Neural progenitor cell (in vitro differentiated cells): ENCODE data around the gene KCNK10. TPM values are rescaled to one million over a fixed set of nuclear protein-coding genes. Genes with fewer than 3 reads are reported as not detected.

Experiments
- DNase-seq: peaks from one replicate; pipeline ENCODE4 v3.0.0-alpha.2; 2016; ENCODE audit warnings: low spot score
- H2AFZ ChIP-seq: fragments of 200-600 bp; sonication (generic); replicated peaks from 2 replicates; pipeline ENCODE4 v1.6.1; 2016; ENCODE audit warnings: antibody characterized with exemption
- H3F3A ChIP-seq: fragments of 200-600 bp; sonication (generic); 2 replicates; pipeline ENCODE4 v1.6.1; 2016; ENCODE audit warnings: antibody characterized with exemption, low read depth
- H3K27ac ChIP-seq: fragments of 200-600 bp; sonication (generic); 2 replicates; pipeline ENCODE4 v1.5.1; 2016; ENCODE audit warnings: mild to moderate bottlenecking
- H3K27me3 ChIP-seq: fragments of 200-600 bp; sonication (generic); 2 replicates; pipeline ENCODE4 v1.6.1; 2016; ENCODE audit warnings: mild to moderate bottlenecking, moderate library complexity
- H3K36me3 ChIP-seq: fragments of 200-600 bp; sonication (generic); 2 replicates; pipeline ENCODE4 v1.5.1; 2016
- H3K4me1 ChIP-seq: fragments of 200-600 bp; sonication (generic); 2 replicates; pipeline ENCODE4 v1.6.1; 2016; ENCODE audit warnings: mixed run types
- H3K4me2 ChIP-seq: fragments of 200-600 bp; sonication (generic); 2 replicates; pipeline ENCODE4 v1.6.1; 2016
- H3K4me3 ChIP-seq: fragments of 200-600 bp; sonication (generic); 2 replicates; pipeline ENCODE4 v1.5.1; 2016
- H3K79me2 ChIP-seq: fragments of 200-600 bp; sonication (generic); 2 replicates; pipeline ENCODE4 v1.6.1; 2016; ENCODE audit warnings: low read depth
- H3K9ac ChIP-seq: fragments of 200-600 bp; sonication (generic); 2 replicates; pipeline ENCODE4 v1.6.1; 2016
- H3K9me3 ChIP-seq: fragments of 200-600 bp; sonication (generic); 2 replicates; pipeline ENCODE4 v1.5.1; 2016; ENCODE audit warnings: low read depth
- H4K20me1 ChIP-seq: fragments of 200-600 bp; sonication (generic); 2 replicates; pipeline ENCODE4 v1.6.1; 2016; ENCODE audit warnings: low read depth
- H3K27ac Mint-ChIP-seq: 3 replicates; pipeline ENCODE4 v1.8.0; 2021; ENCODE audit warnings: mixed read lengths
- H3K27me3 Mint-ChIP-seq: 2 replicates; pipeline ENCODE4 v1.8.0; 2022; ENCODE audit warnings: low read depth, mild to moderate bottlenecking, inconsistent platforms, moderate library complexity, mixed read lengths; ENCODE audit not compliant: insufficient read depth
- H3K36me3 Mint-ChIP-seq: 3 replicates; pipeline ENCODE4 v1.8.0; 2021; ENCODE audit warnings: mixed read lengths
- H3K4me1 Mint-ChIP-seq: 3 replicates; pipeline ENCODE4 v1.8.0; 2021; ENCODE audit warnings: mixed read lengths
- H3K4me3 Mint-ChIP-seq: 3 replicates; pipeline ENCODE4 v1.8.0; 2021; ENCODE audit warnings: mild to moderate bottlenecking, moderate library complexity, mixed read lengths
- H3K9me3 Mint-ChIP-seq: 3 replicates; pipeline ENCODE4 v1.8.0; 2020; ENCODE audit warnings: mixed read lengths
- CTCF ChIP-seq: fragments of 200-600 bp; sonication (generic); IDR thresholded peaks from 2 replicates; pipeline ENCODE4 v1.5.1; 2017; ENCODE audit warnings: antibody characterized with exemption, mild to moderate bottlenecking
- EZH2 ChIP-seq: fragments of 200-600 bp; sonication (generic); IDR thresholded peaks from 2 replicates; pipeline ENCODE4 v1.6.1; 2017; ENCODE audit warnings: antibody characterized with exemption, mild to moderate bottlenecking, moderate library complexity
- EZH2phosphoT487 ChIP-seq: fragments of 200-600 bp; sonication (generic); IDR thresholded peaks from 2 replicates; pipeline ENCODE4 v1.6.1; 2017; ENCODE audit warnings: antibody characterized with exemption
- total RNA-seq: library from RNA; depleted of rRNA; stranded (reverse); fragments of >200 nt; gene quantifications from 2 replicates; pipeline ENCODE4 v1.2.3, GENCODE V29; 2015; ENCODE audit warnings: low replicate concordance

KCNK10 gene
- total RNA-seq, 1 donor from 2014 or later = 6.9 TPM

- H3K27me3 Mint-ChIP-seq = no peaks in the 10 kb centered on the region
- no peak overlapping the region for H2AFZ ChIP-seq
- H3F3A ChIP-seq = peaks cover 13% of the 10 kb centered on the region
- TF ChIP-seq EZH2 = no peak
- TF ChIP-seq CTCF = no peak
- TF ChIP-seq EZH2phosphoT487 = no peak
- no peaks in the 10 kb centered on the region for H3K9me3 Mint-ChIP-seq
- no peaks in the 10 kb centered on the region for H3K9me3 ChIP-seq
- no peak overlapping the region for H3K9ac ChIP-seq
- peaks cover 23% of the 10 kb centered on the region for H3K4me1 Mint-ChIP-seq
- H3K36me3 ChIP-seq = no peaks in the 10 kb centered on the region
- no peak overlapping the region for H3K4me3 Mint-ChIP-seq
- DNase-seq = no peak
- H3K27ac ChIP-seq = no peak overlapping the region
- H4K20me1 ChIP-seq = no peaks in the 10 kb centered on the region
- no peaks in the 10 kb centered on the region for H3K79me2 ChIP-seq
- no peak overlapping the region for H3K4me2 ChIP-seq
- H3K4me3 ChIP-seq = no peak overlapping the region
- no peak overlapping the region for H3K27ac Mint-ChIP-seq
- peaks cover 30% of the 10 kb centered on the region for H3K36me3 Mint-ChIP-seq
- no peaks in the 10 kb centered on the region for H3K27me3 ChIP-seq
- peaks cover 18% of the 10 kb centered on the region for H3K4me1 ChIP-seq
These were observed 71.4 kb downstream of the KCNK10 start for GRCh38 chr14:88251650-88252049.

DNA sequence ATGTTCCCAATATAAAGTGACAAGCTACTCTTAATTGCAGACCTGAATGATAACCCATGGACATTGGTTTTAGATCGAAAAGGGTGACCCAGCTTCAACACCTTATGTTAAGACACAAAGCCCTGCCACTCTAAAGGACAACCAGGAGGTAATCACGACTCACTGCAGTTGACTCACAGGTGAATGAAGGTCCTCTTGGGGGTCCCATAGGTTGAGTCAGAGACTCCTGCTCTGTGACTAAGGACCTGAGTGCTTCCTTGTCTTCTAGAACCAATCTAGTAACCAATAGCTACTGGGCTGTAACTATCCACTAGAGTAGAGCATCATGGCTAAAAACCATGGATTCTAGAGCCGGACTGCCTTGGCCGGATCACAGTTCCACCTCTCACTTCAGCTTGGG, 73.8 kb downstream of the KCNK10 start:
- H4K20me1 ChIP-seq = no peaks in the 10 kb centered on the region
- no peak overlapping the region for H3K4me2 ChIP-seq
- no peaks in the 10 kb centered on the region for H3K9me3 ChIP-seq
- no peak overlapping the region for H3K4me3 ChIP-seq
- Mint-ChIP-seq H3K9me3 (peaks cover 6% of the 10 kb centered on the region), H3K27ac (no peak overlapping the region), H3K4me3 (no peak overlapping the region), H3K27me3 (no peaks in the 10 kb centered on the region), H3K36me3 (peaks cover 28% of the 10 kb centered on the region), H3K4me1 (peaks cover 29% of the 10 kb centered on the region)
- TF ChIP-seq EZH2phosphoT487 = no peak
- no peak overlapping the region for H2AFZ ChIP-seq
- H3K36me3 ChIP-seq = no peaks in the 10 kb centered on the region
- no peak for DNase-seq
- no peak overlapping the region for H3K27ac ChIP-seq
- H3K27me3 ChIP-seq = no peaks in the 10 kb centered on the region
- H3K79me2 ChIP-seq = no peaks in the 10 kb centered on the region
- peaks cover 15% of the 10 kb centered on the region for H3K4me1 ChIP-seq
- no peak overlapping the region for H3K9ac ChIP-seq
- H3F3A ChIP-seq = no peaks in the 10 kb centered on the region

DNA sequence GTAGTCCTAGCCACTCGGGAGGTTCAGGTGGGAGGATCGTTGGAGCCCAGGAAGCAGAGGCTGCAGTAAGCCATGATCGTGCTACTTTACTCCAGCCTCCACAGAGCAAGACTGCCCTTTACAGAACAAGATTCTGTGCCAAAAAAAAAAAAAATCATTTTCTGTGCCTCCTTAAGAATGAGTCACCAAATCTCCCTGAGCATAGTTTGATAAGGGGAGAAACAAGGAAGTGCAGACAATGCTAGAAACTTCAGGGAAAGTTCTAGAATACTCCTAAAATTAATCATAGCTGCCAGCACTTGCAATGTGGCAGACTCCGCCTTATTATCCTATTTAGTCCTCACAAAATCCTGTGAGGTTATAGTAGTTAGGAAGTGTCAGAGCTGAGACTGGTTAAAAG, 74.5 kb downstream of the KCNK10 start:
- H3K36me3 Mint-ChIP-seq = peaks cover 30% of the 10 kb centered on the region
- no peak overlapping the region for H3K4me2 ChIP-seq
- H3K4me1 Mint-ChIP-seq = peaks cover 29% of the 10 kb centered on the region

More for the DNA sequence above, 74.5 kb downstream of the KCNK10 start:
- H3K4me1 ChIP-seq = peaks cover 15% of the 10 kb centered on the region
- H3K79me2 ChIP-seq = no peaks in the 10 kb centered on the region
- no peak for TF ChIP-seq CTCF
- no peak for TF ChIP-seq EZH2
- no peak for TF ChIP-seq EZH2phosphoT487
- H3K27ac ChIP-seq = no peak overlapping the region
- no peak for DNase-seq
- Mint-ChIP-seq H3K4me3 (no peak overlapping the region), H3K27ac (no peak overlapping the region), H3K9me3 (peaks cover 6% of the 10 kb centered on the region), H3K27me3 (no peaks in the 10 kb centered on the region)
- H3K27me3 ChIP-seq = no peaks in the 10 kb centered on the region
- no peaks in the 10 kb centered on the region for H3K9me3 ChIP-seq
- H3K9ac ChIP-seq = no peak overlapping the region
- H2AFZ ChIP-seq = no peak overlapping the region
- no peaks in the 10 kb centered on the region for H3K36me3 ChIP-seq
- no peak overlapping the region for H3K4me3 ChIP-seq
- no peaks in the 10 kb centered on the region for H3F3A ChIP-seq
- no peaks in the 10 kb centered on the region for H4K20me1 ChIP-seq
